GM12864 (cell line): ENCODE data around the gene TRUB2.

Experiments used
- DNase-seq: peaks from one replicate; pipeline ENCODE4 v3.0.0-alpha.2; 2011; ENCODE audit warnings: low read depth
- H3K4me3 ChIP-seq: 2 replicates; pipeline ENCODE4 v1.5.1; 2011; ENCODE audit warnings: mild to moderate bottlenecking, low read depth, low read length, control low read depth
- CTCF ChIP-seq: IDR thresholded peaks from 2 replicates; pipeline ENCODE4 v1.5.1; 2011; ENCODE audit warnings: low read depth, mild to moderate bottlenecking, moderate library complexity, low read length, control low read depth, inconsistent platforms; ENCODE audit errors: missing control alignments

TRUB2 gene, protein sequence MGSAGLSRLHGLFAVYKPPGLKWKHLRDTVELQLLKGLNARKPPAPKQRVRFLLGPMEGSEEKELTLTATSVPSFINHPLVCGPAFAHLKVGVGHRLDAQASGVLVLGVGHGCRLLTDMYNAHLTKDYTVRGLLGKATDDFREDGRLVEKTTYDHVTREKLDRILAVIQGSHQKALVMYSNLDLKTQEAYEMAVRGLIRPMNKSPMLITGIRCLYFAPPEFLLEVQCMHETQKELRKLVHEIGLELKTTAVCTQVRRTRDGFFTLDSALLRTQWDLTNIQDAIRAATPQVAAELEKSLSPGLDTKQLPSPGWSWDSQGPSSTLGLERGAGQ

DNA sequence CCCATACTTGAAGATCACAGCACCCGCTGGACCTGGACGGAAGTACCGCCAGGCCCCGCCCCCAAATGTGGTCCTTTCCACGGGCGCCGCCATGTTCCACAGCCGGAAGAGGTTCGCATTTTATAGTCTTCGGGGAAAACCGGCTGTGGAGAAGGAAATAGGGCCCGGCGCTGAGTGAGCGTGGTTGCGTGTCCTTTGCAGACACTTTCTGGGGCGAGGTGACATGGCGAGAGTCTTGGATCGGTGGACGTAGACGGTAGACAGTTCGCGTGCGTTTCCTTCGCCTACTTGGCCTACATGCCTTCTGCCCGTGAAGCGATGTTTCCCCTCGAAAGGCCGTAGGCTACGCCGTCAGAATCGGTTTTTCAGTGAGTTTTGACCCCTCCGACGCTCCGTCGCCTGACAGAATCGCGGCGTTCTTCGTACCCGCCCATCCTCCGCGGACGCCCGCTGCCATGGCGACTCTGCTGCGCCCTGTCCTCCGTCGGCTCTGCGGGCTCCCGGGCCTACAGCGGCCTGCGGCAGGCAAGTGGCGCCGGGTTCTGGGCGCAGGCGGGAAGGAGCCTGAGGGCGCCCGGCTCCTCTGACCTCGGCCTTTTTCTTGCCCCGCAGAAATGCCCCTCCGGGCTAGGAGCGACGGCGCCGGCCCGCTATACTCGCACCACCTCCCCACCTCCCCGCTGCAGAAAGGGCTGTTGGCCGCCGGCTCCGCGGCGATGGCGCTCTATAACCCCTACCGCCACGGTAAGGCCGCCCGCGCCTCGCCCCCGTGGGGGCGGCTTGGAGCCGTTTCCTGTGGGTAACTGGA is at the start of gene TRUB2, which contains the start of gene COQ4:
Gene TRUB2, minus strand, starts transcription at position 44 of the 808 bp plus-strand sequence. Its CDS starts 39 bp downstream, at position 5.
Gene COQ4, plus strand, starts transcription at position 436 of the 808 bp plus-strand sequence. Its CDS starts 20 bp downstream, at position 456.
- DNase-seq, result peak; percentile 82
- peak within 1 kb of the TSS; percentile 71 for H3K4me3 ChIP-seq
- TF ChIP-seq CTCF, result no peak

- TF ChIP-seq CTCF, result no peak
- peak overlapping the region; percentile 66 for H3K4me3 ChIP-seq
- DNase-seq, result no peak
Measured at GRCh38 chr9:128371630-128372117, 49.4 kb upstream of the TRUB2 start.

DNA sequence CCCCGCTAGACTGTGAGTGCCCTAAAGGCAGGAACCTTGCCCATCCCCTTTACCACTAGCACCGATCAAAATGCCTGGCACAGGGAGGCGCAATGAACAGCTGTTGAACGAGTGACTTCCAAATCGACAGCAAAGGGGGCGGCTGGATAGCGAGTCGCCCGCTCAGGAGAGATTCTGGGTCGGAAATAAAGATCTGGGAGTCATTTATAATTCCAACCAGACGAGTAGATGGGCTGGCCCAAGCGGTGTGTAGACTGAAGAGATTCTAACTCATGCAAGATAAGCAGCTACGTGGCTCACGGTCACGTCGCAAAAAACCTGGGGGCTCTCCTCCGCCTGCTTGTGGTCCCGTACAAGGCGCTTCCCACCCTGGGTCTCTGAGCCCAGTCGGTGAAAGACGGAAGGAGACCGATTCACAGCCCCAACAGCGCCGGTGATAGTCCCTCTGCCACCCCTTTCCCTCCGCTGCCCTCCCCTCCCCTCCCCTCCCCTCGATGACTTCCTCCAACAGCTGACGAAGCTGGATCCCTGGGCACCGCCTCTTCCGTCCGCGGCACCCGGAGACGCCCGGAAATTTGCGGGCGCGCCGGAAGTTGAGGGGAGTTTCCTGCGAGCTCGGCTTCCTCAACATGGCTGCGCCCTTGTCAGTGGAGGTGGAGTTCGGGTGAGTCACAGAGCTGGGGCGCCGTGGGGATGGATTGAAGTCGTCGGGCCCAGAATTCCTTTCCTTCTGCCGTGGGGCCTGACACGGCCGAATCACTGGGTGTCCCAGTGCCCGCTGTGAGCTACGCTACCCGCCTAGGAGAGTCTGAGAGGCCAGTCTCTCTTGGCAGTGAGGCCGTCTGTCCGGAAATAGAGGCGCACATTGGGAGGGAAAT is 48.7 kb upstream of the TRUB2 start, which contains the start of gene URM1:
Gene URM1, plus strand, starts transcription at position 623 of the 878 bp plus-strand sequence. Its CDS starts 7 bp downstream, at position 630.
- H3K4me3 ChIP-seq, result peak within 1 kb of the TSS; percentile 66
- TF ChIP-seq CTCF, result no peak
- peak; percentile 74 for DNase-seq

DNA sequence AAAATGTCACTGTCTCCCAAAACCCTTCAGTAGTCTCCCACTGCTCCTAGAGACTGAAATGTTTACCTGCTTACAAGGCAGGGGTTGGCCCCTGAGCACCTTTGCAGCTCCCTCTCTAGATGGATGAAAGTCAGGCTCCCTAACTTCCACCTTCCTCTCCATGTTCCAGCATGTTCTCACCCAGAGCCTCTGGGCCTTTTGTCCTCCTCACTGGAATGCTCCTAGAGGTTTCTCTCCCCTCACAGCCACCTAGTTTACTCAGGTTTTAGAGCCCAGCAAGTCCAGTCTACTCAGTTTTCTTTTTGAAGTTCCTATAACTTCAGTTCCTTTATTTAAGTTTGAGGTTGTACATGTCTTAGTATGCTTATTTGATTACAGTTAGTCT is 48.1 kb upstream of the TRUB2 start:
- no peak for DNase-seq
- H3K4me3 ChIP-seq, result peak overlapping the region; percentile 66
- TF ChIP-seq CTCF, result no peak

- no peak overlapping the region for H3K4me3 ChIP-seq
- no peak for TF ChIP-seq CTCF
- no peak for DNase-seq
Measured at GRCh38 chr9:128369024-128369706, 46.9 kb upstream of the TRUB2 start.

- DNase-seq, result no peak
- no peak for TF ChIP-seq CTCF
- H3K4me3 ChIP-seq, result no peak overlapping the region
Measured at GRCh38 chr9:128365525-128365924, 43.3 kb upstream of the TRUB2 start.
